ENCODE measurements around the gene ART4. TPM values are rescaled to one million over a fixed set of nuclear protein-coding genes. Genes with fewer than 3 reads are reported as not detected.

Gene ART4
- total RNA-seq, 1 donor = not detected

- Histone ChIP-seq H3K79me2 (ENCODE audit: insufficient read depth, low read length) (no peaks in the 10 kb centered on the region), H3K27me3 (ENCODE audit: insufficient read depth, low read length) (no peaks in the 10 kb centered on the region), H3K4me2 (ENCODE audit: insufficient read depth, low read length) (no peak overlapping the region), H3K4me3 (ENCODE audit: insufficient read depth, low read length) (no peak overlapping the region), H3K36me3 (ENCODE audit: insufficient read depth, low read length) (no peaks in the 10 kb centered on the region), H3K9me3 (ENCODE audit: low read depth, low read length) (no peaks in the 10 kb centered on the region), H3K4me1 (ENCODE audit: insufficient read depth, low read length) (peaks cover 11% of the 10 kb centered on the region), H4K20me1 (ENCODE audit: insufficient read depth, low read length) (no peaks in the 10 kb centered on the region), H2AFZ (ENCODE audit: low read length) (no peak overlapping the region), H3K27ac (ENCODE audit: low read depth, low read length) (no peak overlapping the region)
- no peak for DNase-seq (ENCODE audit: insufficient read length, low spot score, missing footprints)
- TF ChIP-seq, protein P1, sequence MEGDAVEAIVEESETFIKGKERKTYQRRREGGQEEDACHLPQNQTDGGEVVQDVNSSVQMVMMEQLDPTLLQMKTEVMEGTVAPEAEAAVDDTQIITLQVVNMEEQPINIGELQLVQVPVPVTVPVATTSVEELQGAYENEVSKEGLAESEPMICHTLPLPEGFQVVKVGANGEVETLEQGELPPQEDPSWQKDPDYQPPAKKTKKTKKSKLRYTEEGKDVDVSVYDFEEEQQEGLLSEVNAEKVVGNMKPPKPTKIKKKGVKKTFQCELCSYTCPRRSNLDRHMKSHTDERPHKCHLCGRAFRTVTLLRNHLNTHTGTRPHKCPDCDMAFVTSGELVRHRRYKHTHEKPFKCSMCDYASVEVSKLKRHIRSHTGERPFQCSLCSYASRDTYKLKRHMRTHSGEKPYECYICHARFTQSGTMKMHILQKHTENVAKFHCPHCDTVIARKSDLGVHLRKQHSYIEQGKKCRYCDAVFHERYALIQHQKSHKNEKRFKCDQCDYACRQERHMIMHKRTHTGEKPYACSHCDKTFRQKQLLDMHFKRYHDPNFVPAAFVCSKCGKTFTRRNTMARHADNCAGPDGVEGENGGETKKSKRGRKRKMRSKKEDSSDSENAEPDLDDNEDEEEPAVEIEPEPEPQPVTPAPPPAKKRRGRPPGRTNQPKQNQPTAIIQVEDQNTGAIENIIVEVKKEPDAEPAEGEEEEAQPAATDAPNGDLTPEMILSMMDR (IDR thresholded peaks at IDR 0.05; ENCODE audit: extremely low read depth, low read depth, low read length) = no peak
Observed at GRCh38 chr12:14852880-14853279, 9.6 kb upstream of the ART4 start.

DNA sequence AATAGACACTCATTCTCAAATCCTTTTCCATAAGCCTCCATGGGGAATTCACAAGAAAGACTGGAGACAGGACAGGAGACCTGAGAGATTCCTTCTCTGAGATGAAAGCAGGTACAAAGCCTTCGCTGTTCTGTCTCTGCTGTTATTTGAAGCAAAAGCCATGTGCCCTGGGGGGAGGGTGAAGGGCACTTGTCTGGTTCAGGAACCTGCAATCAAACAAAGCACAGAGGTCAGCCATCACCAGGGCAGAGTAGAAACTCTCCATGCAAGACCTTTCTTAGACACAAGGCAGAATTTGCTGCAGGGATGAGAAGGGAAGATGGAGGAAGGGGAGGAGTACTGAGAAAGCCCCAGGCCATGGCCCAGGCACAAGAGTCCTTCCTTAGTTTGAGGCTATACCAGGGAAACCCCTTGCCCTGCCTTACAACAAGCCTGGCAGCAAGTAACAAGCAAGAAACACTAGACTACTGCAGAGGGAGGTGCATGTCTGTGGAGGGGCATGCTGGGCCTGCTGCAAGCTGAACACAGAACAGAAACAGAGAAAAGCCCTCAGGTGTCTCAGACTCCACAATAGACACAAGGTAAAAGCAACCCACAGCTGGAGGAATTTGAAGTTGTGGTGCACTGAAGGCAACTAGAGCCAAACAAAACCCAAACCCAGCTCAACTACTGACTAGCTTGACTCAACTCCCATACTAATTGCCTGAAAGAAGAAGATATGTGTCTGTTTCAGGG lies 7.8 kb upstream of the ART4 start:
- H3K4me1 ChIP-seq (ENCODE audit: insufficient read depth, low read length) = peaks cover 11% of the 10 kb centered on the region
- TF ChIP-seq, protein P1 (IDR thresholded peaks at IDR 0.05; ENCODE audit: extremely low read depth, low read depth, low read length) = no peak

GRCh38 chr12:14849661-14850060 lies 6.3 kb upstream of the ART4 start:
- H3K27me3 ChIP-seq (ENCODE audit: insufficient read depth, low read length) = no peaks in the 10 kb centered on the region
- H2AFZ ChIP-seq (ENCODE audit: low read length) = no peak overlapping the region
- H4K20me1 ChIP-seq (ENCODE audit: insufficient read depth, low read length) = no peaks in the 10 kb centered on the region
- no peak overlapping the region for H3K4me2 ChIP-seq (ENCODE audit: insufficient read depth, low read length)
- no peak for DNase-seq (ENCODE audit: insufficient read length, low spot score, missing footprints)
- no peak overlapping the region for H3K4me3 ChIP-seq (ENCODE audit: insufficient read depth, low read length)
- peaks cover 9% of the 10 kb centered on the region for H3K4me1 ChIP-seq (ENCODE audit: insufficient read depth, low read length)
- H3K79me2 ChIP-seq (ENCODE audit: insufficient read depth, low read length) = no peaks in the 10 kb centered on the region
- H3K36me3 ChIP-seq (ENCODE audit: insufficient read depth, low read length) = no peaks in the 10 kb centered on the region
- no peak overlapping the region for H3K27ac ChIP-seq (ENCODE audit: low read depth, low read length)
- TF ChIP-seq, protein P1 (IDR thresholded peaks at IDR 0.05; ENCODE audit: extremely low read depth, low read depth, low read length) = no peak
- H3K9me3 ChIP-seq (ENCODE audit: low read depth, low read length) = no peaks in the 10 kb centered on the region

More for the DNA sequence above, 7.8 kb upstream of the ART4 start:
- H4K20me1 ChIP-seq (ENCODE audit: insufficient read depth, low read length) = no peaks in the 10 kb centered on the region
- no peaks in the 10 kb centered on the region for H3K79me2 ChIP-seq (ENCODE audit: insufficient read depth, low read length)
- no peak overlapping the region for H2AFZ ChIP-seq (ENCODE audit: low read length)
- H3K4me3 ChIP-seq (ENCODE audit: insufficient read depth, low read length) = no peak overlapping the region
- no peak overlapping the region for H3K4me2 ChIP-seq (ENCODE audit: insufficient read depth, low read length)
- DNase-seq (ENCODE audit: insufficient read length, low spot score, missing footprints) = no peak
- no peaks in the 10 kb centered on the region for H3K36me3 ChIP-seq (ENCODE audit: insufficient read depth, low read length)
- H3K9me3 ChIP-seq (ENCODE audit: low read depth, low read length) = no peaks in the 10 kb centered on the region
- no peak overlapping the region for H3K27ac ChIP-seq (ENCODE audit: low read depth, low read length)
- no peaks in the 10 kb centered on the region for H3K27me3 ChIP-seq (ENCODE audit: insufficient read depth, low read length)

DNA sequence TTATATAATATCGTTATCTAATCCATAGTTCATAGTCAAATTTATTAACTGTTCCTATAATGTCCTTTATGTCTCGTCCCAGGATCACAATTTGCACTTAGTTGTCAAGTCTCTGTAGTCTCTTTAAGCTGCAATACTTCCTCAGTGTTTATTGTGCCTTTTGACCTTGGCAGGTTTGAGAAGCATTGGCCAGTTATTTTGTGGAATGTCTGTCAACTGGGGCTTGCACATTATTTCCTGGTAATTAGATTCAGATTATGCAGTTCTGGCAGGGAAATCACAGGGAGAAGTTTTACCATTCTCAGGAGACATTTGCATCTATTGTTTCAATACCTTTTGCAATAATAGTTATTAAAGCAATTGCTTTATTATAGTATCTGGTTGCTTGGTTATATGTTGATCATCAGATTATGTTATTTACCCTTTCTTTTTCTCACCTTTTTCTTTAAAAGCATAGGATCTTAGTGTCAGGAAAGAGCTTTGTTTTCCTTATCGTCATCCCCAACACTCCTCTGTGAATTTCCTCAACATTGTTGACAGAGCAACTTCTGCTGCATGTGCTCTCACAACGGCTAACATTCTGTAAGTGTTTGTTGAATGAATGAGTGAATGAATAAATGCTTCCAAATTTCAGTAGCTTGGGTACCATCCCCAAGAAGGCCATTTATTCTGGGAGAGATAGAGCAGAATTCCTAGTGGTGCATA lies 3.7 kb upstream of the ART4 start:
- Histone ChIP-seq H3K79me2 (ENCODE audit: insufficient read depth, low read length) (no peaks in the 10 kb centered on the region), H3K27ac (ENCODE audit: low read depth, low read length) (no peak overlapping the region), H3K4me1 (ENCODE audit: insufficient read depth, low read length) (peaks cover 8% of the 10 kb centered on the region), H3K4me2 (ENCODE audit: insufficient read depth, low read length) (no peak overlapping the region), H4K20me1 (ENCODE audit: insufficient read depth, low read length) (no peaks in the 10 kb centered on the region), H3K4me3 (ENCODE audit: insufficient read depth, low read length) (no peak overlapping the region), H3K27me3 (ENCODE audit: insufficient read depth, low read length) (no peaks in the 10 kb centered on the region), H2AFZ (ENCODE audit: low read length) (no peak overlapping the region), H3K36me3 (ENCODE audit: insufficient read depth, low read length) (no peaks in the 10 kb centered on the region), H3K9me3 (ENCODE audit: low read depth, low read length) (no peaks in the 10 kb centered on the region)
- TF ChIP-seq, protein P1 (IDR thresholded peaks at IDR 0.05; ENCODE audit: extremely low read depth, low read depth, low read length) = no peak
- no peak for DNase-seq (ENCODE audit: insufficient read length, low spot score, missing footprints)
